A549 (cell line): Measurements from ENCODE around the gene AOAH. TPM values are rescaled to one million over a fixed set of nuclear protein-coding genes. Genes with fewer than 3 reads are reported as not detected.

Source experiments
- ATAC-seq, 2 experiments: fragments of 200-7000 bp in 1 of 2; fragments of >200 bp in 1 of 2; cut with Nextera tagmentation in 1 of 2; cut with Tn5 transposase in 1 of 2; 3 replicates each; pipeline versions ENCODE4 v1.8.0 to v1.9.1; 2018 to 2020; ENCODE audit warnings: mild to moderate bottlenecking in 1 of 2, moderate library complexity in 1 of 2
- CTCF ChIA-PET: fragments of 300-600 bp; sonication (Branson Sonifier 250); formaldehyde crosslinking; extraction: SDS; loops from one replicate; lab custom pipeline; 2021; ENCODE audit warnings: antibody characterized with exemption, inconsistent platforms; lab: Yijun Ruan, JAX
- POLR2A ChIA-PET: fragments of 350-600 bp; formaldehyde crosslinking; extraction: SDS; loops from one replicate; lab custom pipeline; 2021; ENCODE audit warnings: antibody characterized with exemption, inconsistent platforms; lab: Yijun Ruan, JAX
- DNase-seq, 2 experiments: peaks; one replicate each; pipeline versions ENCODE4 v3.0.0 to v3.0.0-alpha.2; 2011 to 2016; ENCODE audit warnings: low read depth in 1 of 2, low spot score in 1 of 2
- FAIRE-seq: peaks from 2 replicates; lab custom pipeline; 2011; peaks lifted over from hg19 to GRCh38; lab: Jason Lieb, UNC
- H3K27ac ChIP-seq, 2 experiments: fragments of >200 bp; sonication (Bioruptor Twin); formaldehyde crosslinking; 3 replicates each; pipeline ENCODE4 v1.5.1; 2016 to 2017
- H3K4me1 ChIP-seq: fragments of >200 bp; sonication (Bioruptor Twin); formaldehyde crosslinking; 3 replicates; pipeline ENCODE4 v1.6.1; 2016
- H3K4me2 ChIP-seq: fragments of >200 bp; sonication (Bioruptor Twin); formaldehyde crosslinking; 3 replicates; pipeline ENCODE4 v1.6.1; 2016
- H3K4me3 ChIP-seq: fragments of >200 bp; sonication (Bioruptor Twin); formaldehyde crosslinking; 3 replicates; pipeline ENCODE4 v1.5.1; 2016
- H3K9me3 ChIP-seq: fragments of >200 bp; sonication (Bioruptor Twin); formaldehyde crosslinking; 3 replicates; pipeline ENCODE4 v1.6.1; 2016
- BHLHE40 ChIP-seq: IDR thresholded peaks from 2 replicates; pipeline ENCODE4 v1.6.1; 2012; ENCODE audit warnings: low read depth, low read length, inconsistent platforms
- CHD2 ChIP-seq: fragments of 150-350 bp; IDR thresholded peaks from 2 replicates; pipeline ENCODE4 v1.6.1; 2014; ENCODE audit warnings: low read length; ENCODE audit not compliant: partially characterized antibody
- CTCF ChIP-seq: fragments of >200 bp; sonication (Bioruptor Twin); formaldehyde crosslinking; IDR thresholded peaks from 3 replicates; pipeline ENCODE4 v1.5.1; 2016
- ELK1 ChIP-seq: fragments of 150-350 bp; IDR thresholded peaks from 2 replicates; pipeline ENCODE4 v1.6.1; 2014; ENCODE audit warnings: low read depth, mild to moderate bottlenecking, low read length
- EP300 ChIP-seq, 2 experiments: fragments of >200 bp; sonication (Bioruptor Twin); formaldehyde crosslinking; IDR thresholded peaks; 2 replicates in 1 of 2; 3 replicates in 1 of 2; pipeline ENCODE4 v1.6.1; 2016 to 2017
- FOXS1 ChIP-seq: fragments of 250-450 bp; sonication (Bioruptor Pico); IDR thresholded peaks from 2 replicates; pipeline ENCODE4 v1.5.0; 2020; ENCODE audit warnings: mild to moderate bottlenecking, moderate library complexity
- GATA3 ChIP-seq: IDR thresholded peaks from 2 replicates; pipeline ENCODE4 v1.6.1; 2012; ENCODE audit warnings: borderline replicate concordance
- HMGXB4 ChIP-seq: fragments of 250-450 bp; sonication (Bioruptor Pico); IDR thresholded peaks from 2 replicates; pipeline ENCODE4 v1.5.0; 2021; ENCODE audit warnings: mild to moderate bottlenecking, moderate library complexity, borderline replicate concordance
- KDM5A ChIP-seq: fragments of 200-600 bp; sonication (generic); IDR thresholded peaks from 2 replicates; pipeline ENCODE4 v1.6.1; 2016; ENCODE audit warnings: antibody characterized with exemption, mild to moderate bottlenecking
- MAFK ChIP-seq: fragments of 450-650 bp; IDR thresholded peaks from 2 replicates; pipeline ENCODE4 v1.6.1; 2014; ENCODE audit not compliant: partially characterized antibody
- MAZ ChIP-seq: fragments of 150-350 bp; IDR thresholded peaks from 2 replicates; pipeline ENCODE4 v1.6.1; 2014; ENCODE audit warnings: antibody characterized with exemption, low read depth, low read length, borderline replicate concordance
- NPAS2 ChIP-seq: fragments of 250-450 bp; sonication (Bioruptor Pico); IDR thresholded peaks from 2 replicates; pipeline ENCODE4 v1.8.0; 2022; ENCODE audit warnings: mild to moderate bottlenecking, moderate library complexity, borderline replicate concordance
- NR3C1 ChIP-seq: fragments of >200 bp; sonication (Bioruptor Twin); formaldehyde crosslinking; IDR thresholded peaks from 3 replicates; pipeline ENCODE4 v1.6.1; 2017
- PBX3 ChIP-seq: IDR thresholded peaks from 2 replicates; pipeline ENCODE4 v1.6.1; 2012
- PHF8 ChIP-seq: fragments of 200-600 bp; sonication (generic); IDR thresholded peaks from 2 replicates; pipeline ENCODE4 v1.6.1; 2016; ENCODE audit warnings: low read depth, mild to moderate bottlenecking, antibody characterized with exemption, moderate library complexity, borderline replicate concordance
- POLR2A ChIP-seq: IDR thresholded peaks from 2 replicates; pipeline ENCODE4 v1.6.1; 2012; ENCODE audit warnings: mild to moderate bottlenecking, low read length
- RARB ChIP-seq: fragments of 250-450 bp; sonication (Bioruptor Pico); IDR thresholded peaks from 2 replicates; pipeline ENCODE4 v1.8.0; 2021; ENCODE audit warnings: mild to moderate bottlenecking, moderate library complexity
- REST ChIP-seq: fragments of 200-600 bp; sonication (generic); IDR thresholded peaks from 2 replicates; pipeline ENCODE4 v1.6.1; 2016; ENCODE audit warnings: antibody characterized with exemption, mild to moderate bottlenecking, moderate library complexity
- USF2 ChIP-seq: fragments of 450-650 bp; IDR thresholded peaks from 2 replicates; pipeline ENCODE4 v1.6.1; 2014; ENCODE audit warnings: antibody characterized with exemption
- ZC3H11A ChIP-seq: fragments of 450-650 bp; IDR thresholded peaks from 2 replicates; pipeline ENCODE4 v1.6.1; 2014; ENCODE audit warnings: antibody characterized with exemption, mild to moderate bottlenecking
- WGBS: methylation state at CpG from one replicate; pipeline ENCODE4 v1.1.6; 2017; ENCODE audit errors: missing lambda C conversion rate; 5-methylcytosine and 5-hydroxymethylcytosine counted together
- polyA plus RNA-seq, 4 experiments: library from polyadenylated mRNA; depleted of rRNA in 3 of 4; stranded (reverse); fragments of >200 nt; fragmentation: RNase III in 1 of 4; extraction: RNeasy Plus Mini Kit Qiagen cat#74134 plus additional on column Dnase treatment in 1 of 4; gene quantifications; 2 replicates in 3 of 4; 3 replicates in 1 of 4; pipeline ENCODE4 v1.2.3, GENCODE V29; 2011 to 2017

The AOAH gene
- polyA plus RNA-seq, 2 of the 4 experiments (the other 2 are of a cell fraction), result 0.09 TPM; not detected in 1

- H3K27ac ChIP-seq, result no peak overlapping the region
- no peak for FAIRE-seq
- POLR2A ChIA-PET, result no interaction called here
- no peak for DNase-seq
- no peaks in the 10 kb centered on the region for H3K4me1 ChIP-seq
- H3K4me3 ChIP-seq, result no peak overlapping the region
- H3K9me3 ChIP-seq, result no peaks in the 10 kb centered on the region
- TF ChIP-seq RARB (CRISPR knock-in tag), result no peak
- TF ChIP-seq, all 56 proteins: peak for 0
- 76% methylated on average over 5 of the region's 5 CpGs for WGBS
- no peak for ATAC-seq
- CTCF ChIA-PET, result interaction anchor here (0.7 to 2.7 kb wide), 5 partner anchors 11 to 150 kb away, joined by 3 to 7 read pairs (median 4); no protein-coding TSS in a partner anchor
- no peak overlapping the region for H3K4me2 ChIP-seq
These were observed 86.2 kb downstream of the AOAH start for GRCh38 chr7:36638140-36638539.

GRCh38 chr7:36637417-36637816, 86.9 kb downstream of the AOAH start:
- TF ChIP-seq REST, result no peak
- no peak for TF ChIP-seq FOXS1 (CRISPR knock-in tag)
- TF ChIP-seq MAFK, result no peak
- no peak for TF ChIP-seq CTCF
- TF ChIP-seq PBX3, result no peak
- TF ChIP-seq KDM5A, result no peak
- TF ChIP-seq RARB (CRISPR knock-in tag), result no peak
- no peak for TF ChIP-seq ELK1
- CTCF ChIA-PET, result interaction anchor here (2.7 kb wide), 1 partner anchor 150 kb away, joined by 6 read pairs; no protein-coding TSS in a partner anchor
- Histone ChIP-seq H3K4me3 (no peak overlapping the region), H3K27ac (no peak overlapping the region), H3K4me1 (no peaks in the 10 kb centered on the region), H3K4me2 (no peak overlapping the region), H3K9me3 (no peaks in the 10 kb centered on the region)
- POLR2A ChIA-PET, result interaction anchor here (0.5 kb wide), 1 partner anchor 10 kb away, joined by 3 read pairs; no protein-coding TSS in a partner anchor
- no peak for ATAC-seq
- DNase-seq, result no peak
- no peak for FAIRE-seq
- 43% methylated on average over 4 of the region's 4 CpGs for WGBS

- H3K4me1 ChIP-seq, result no peaks in the 10 kb centered on the region
- no peak for TF ChIP-seq NPAS2 (CRISPR knock-in tag)
- TF ChIP-seq CHD2, result no peak
- TF ChIP-seq GATA3, result no peak
- no peak for TF ChIP-seq POLR2A
- TF ChIP-seq ZC3H11A, result no peak
- no peak for TF ChIP-seq PHF8
- no peak for TF ChIP-seq EP300 (IDR thresholded peaks at IDR 0.05)
- TF ChIP-seq BHLHE40, result no peak
- no peak for TF ChIP-seq USF2
- no peak for TF ChIP-seq KDM5A
- no peak for TF ChIP-seq MAZ
- no peak for TF ChIP-seq NR3C1
- no peak for TF ChIP-seq CTCF
- TF ChIP-seq HMGXB4, result no peak
These were observed 88.2 kb downstream of the AOAH start for GRCh38 chr7:36636126-36636525.

More at GRCh38 chr7:36636126-36636525, 88.2 kb downstream of the AOAH start:
- FAIRE-seq (no peak), DNase-seq (no peak), ATAC-seq (no peak)
- no peaks in the 10 kb centered on the region for H3K9me3 ChIP-seq
- no peak overlapping the region for H3K27ac ChIP-seq
- H3K4me2 ChIP-seq, result no peak overlapping the region
- ChIA-PET POLR2A (no interaction called here), CTCF (interaction anchor here (0.6 to 2.7 kb wide), 3 partner anchors 27 to 152 kb away, joined by 3 to 6 read pairs (median 3); no protein-coding TSS in a partner anchor)
- no peak overlapping the region for H3K4me3 ChIP-seq
- WGBS, result 68% methylated on average over 5 of the region's 5 CpGs
